K562 (cell line): ENCODE results near the gene CABS1. TPM values are rescaled to one million over a fixed set of nuclear protein-coding genes. Genes with fewer than 3 reads are reported as not detected.

Experiments used
- ATAC-seq: fragments of 200-7000 bp; cut with Tn5 transposase; 3 replicates; pipeline ENCODE4 v1.9.1; 2020; ENCODE audit warnings: moderate library complexity
- BruUV-seq: library from RNA; stranded (reverse); fragments of 400-500 nt; replicated peaks from 2 replicates; lab custom pipeline; 2021; lab: Mats Ljungman, UMichigan
- CTCF ChIA-PET: fragments of 300-600 bp; formaldehyde crosslinking; extraction: SDS; loops from one replicate; lab custom pipeline; 2021; ENCODE audit warnings: low intra/inter-chr PET ratio; lab: Yijun Ruan, JAX
- POLR2A ChIA-PET: fragments of 300-600, 350-650 bp; sonication (Branson Sonifier 250); formaldehyde crosslinking; extraction: SDS; loops from one replicate; lab custom pipeline; 2021; ENCODE audit warnings: antibody characterized with exemption, inconsistent platforms; lab: Yijun Ruan, JAX
- DNase-seq, 4 experiments: peaks; one replicate each; pipeline versions ENCODE4 v3.0.0 to v3.0.0-alpha.2; 2011 to 2018; ENCODE audit warnings: low spot score in 3 of 4, mixed read lengths in 3 of 4; ENCODE audit errors: extremely low read depth in 1 of 4
- FAIRE-seq: peaks from 2 replicates; lab custom pipeline; 2011; peaks lifted over from hg19 to GRCh38; lab: Jason Lieb, UNC
- H2AFZ ChIP-seq: 2 replicates; pipeline ENCODE4 v1.6.0; 2011; ENCODE audit warnings: low read depth, low read length, control low read depth, inconsistent platforms
- H3K27ac ChIP-seq: fragments of 200-600 bp; 3 replicates; pipeline ENCODE4 v1.8.0; 2011; ENCODE audit warnings: low read depth, mild to moderate bottlenecking, control low read depth, inconsistent platforms, low read length, moderate library complexity, mixed read lengths; ENCODE audit errors: extremely low read depth
- H3K27me3 ChIP-seq, 2 experiments: fragments of 300-600 bp in 1 of 2; 2 replicates in 1 of 2; 3 replicates in 1 of 2; pipeline versions ENCODE4 v1.6.0 to v1.8.0; 2011; ENCODE audit warnings: inconsistent platforms in 2 of 2, low read length in 2 of 2, mild to moderate bottlenecking in 1 of 2, mixed read lengths in 1 of 2, moderate library complexity in 1 of 2; ENCODE audit not compliant: control insufficient read depth in 2 of 2, insufficient read depth in 2 of 2
- H3K36me3 ChIP-seq: fragments of 300-600 bp; 3 replicates; pipeline ENCODE4 v1.8.0; 2011; ENCODE audit warnings: mild to moderate bottlenecking, low read length, inconsistent platforms; ENCODE audit not compliant: control insufficient read depth, insufficient read depth
- H3K4me1 ChIP-seq, 2 experiments: fragments of 200-600 bp in 1 of 2; replicated peaks in 1 of 2; 2 replicates in 1 of 2; 3 replicates in 1 of 2; pipeline versions ENCODE4 v1.5.1 to v1.8.0; 2011; ENCODE audit warnings: inconsistent platforms in 2 of 2, low read length in 2 of 2, mild to moderate bottlenecking in 1 of 2, mixed read lengths in 1 of 2, moderate library complexity in 1 of 2; ENCODE audit not compliant: control insufficient read depth in 2 of 2, insufficient read depth in 2 of 2
- H3K4me2 ChIP-seq: 2 replicates; pipeline ENCODE4 v1.6.1; 2011; ENCODE audit warnings: low read length, control low read depth, inconsistent platforms, mixed read lengths; ENCODE audit not compliant: insufficient read depth
- H3K4me3 ChIP-seq: fragments of 200-600 bp; sonication (generic), shearing (Covaris generic); 2 replicates; pipeline ENCODE4 v1.5.1; 2016; ENCODE audit warnings: control low read depth, inconsistent platforms
- H3K79me2 ChIP-seq: fragments of 200-600 bp; 3 replicates; pipeline ENCODE4 v1.8.0; 2011; ENCODE audit warnings: low read length, inconsistent platforms; ENCODE audit not compliant: control insufficient read depth, insufficient read depth
- H3K9ac ChIP-seq, 2 experiments: 2 replicates each; pipeline versions ENCODE4 v1.6.0 to v1.6.1; 2011; ENCODE audit warnings: low read depth in 2 of 2, low read length in 2 of 2, control low read depth in 1 of 2, inconsistent platforms in 1 of 2, mild to moderate bottlenecking in 1 of 2, mixed read lengths in 1 of 2; ENCODE audit not compliant: insufficient read depth in 1 of 2
- H3K9me1 ChIP-seq: one replicate; pipeline ENCODE4 v1.6.0; 2011; ENCODE audit warnings: inconsistent platforms, mild to moderate bottlenecking, low read length, moderate library complexity; ENCODE audit not compliant: control insufficient read depth, insufficient read depth
- H3K9me3 ChIP-seq: replicated peaks from 2 replicates; pipeline ENCODE4 v1.5.1; 2011; ENCODE audit warnings: low read depth, low read length, inconsistent platforms; ENCODE audit not compliant: control insufficient read depth, insufficient read depth
- H4K20me1 ChIP-seq: replicated peaks from 2 replicates; pipeline ENCODE4 v1.6.1; 2011; ENCODE audit warnings: low read length, inconsistent platforms, mixed read lengths; ENCODE audit not compliant: control insufficient read depth, insufficient read depth
- ARID1B ChIP-seq: fragments of 450-650 bp; IDR thresholded peaks from 2 replicates; pipeline ENCODE4 v1.6.1; 2016; ENCODE audit warnings: antibody characterized with exemption, mild to moderate bottlenecking, inconsistent platforms
- ATF7 ChIP-seq: fragments of 450-650 bp; IDR thresholded peaks from 2 replicates; pipeline ENCODE4 v1.7.1; 2014; ENCODE audit warnings: mild to moderate bottlenecking, moderate library complexity
- CHD1 ChIP-seq: fragments of 200-600 bp; sonication (generic); IDR thresholded peaks from one replicate; pipeline ENCODE4 v1.6.1; 2012; ENCODE audit warnings: mild to moderate bottlenecking, moderate library complexity, low read length, inconsistent platforms
- CREM ChIP-seq: IDR thresholded peaks from 2 replicates; pipeline ENCODE4 v1.6.1; 2014; ENCODE audit warnings: antibody characterized with exemption, low read depth
- ELF1 ChIP-seq: fragments of 200-800 bp; sonication (Bioruptor generic); IDR thresholded peaks from 2 replicates; pipeline ENCODE4 v1.6.1; 2016; ENCODE audit warnings: missing genetic modification characterization, missing compliant biosample characterization
- JUNB ChIP-seq: fragments of 450-650 bp; formaldehyde crosslinking; conservative IDR thresholded peaks from 2 replicates; pipeline ENCODE4 v1.4.0; 2020; ENCODE audit warnings: mild to moderate bottlenecking
- SIX5 ChIP-seq, 2 experiments: IDR thresholded peaks; 2 replicates each; pipeline ENCODE4 v1.6.1; 2011; ENCODE audit warnings: low read length in 2 of 2, borderline replicate concordance in 1 of 2, low read depth in 1 of 2, mild to moderate bottlenecking in 1 of 2, moderate library complexity in 1 of 2; ENCODE audit not compliant: insufficient read depth in 1 of 2
- STAT5B ChIP-seq: fragments of 250-450 bp; sonication (Bioruptor Pico); IDR thresholded peaks from 2 replicates; pipeline ENCODE4 v1.8.0; 2021; ENCODE audit warnings: mild to moderate bottlenecking, inconsistent platforms
- TAL1 ChIP-seq: fragments of 450-650 bp; IDR thresholded peaks from 2 replicates; pipeline ENCODE4 v1.6.1; 2016; ENCODE audit warnings: mild to moderate bottlenecking
- ZBTB34 ChIP-seq: fragments of 250-450 bp; sonication (Bioruptor Pico); IDR thresholded peaks from 2 replicates; pipeline ENCODE4 v1.8.0; 2021; ENCODE audit warnings: mild to moderate bottlenecking, moderate library complexity
- ZMIZ1 ChIP-seq, 2 experiments: fragments of 150-350 bp in 1 of 2; IDR thresholded peaks; 2 replicates each; pipeline ENCODE4 v1.6.1; 2012 to 2016; ENCODE audit warnings: low read depth in 2 of 2, low read length in 2 of 2, mild to moderate bottlenecking in 1 of 2, moderate library complexity in 1 of 2
- ZNF184 ChIP-seq: sonication (generic); formaldehyde crosslinking; IDR thresholded peaks from 2 replicates; pipeline ENCODE4 v1.5.0; 2020; ENCODE audit warnings: missing genetic modification reagents
- ZNF23 ChIP-seq: fragments of 250-450 bp; sonication (Bioruptor Pico); IDR thresholded peaks from 2 replicates; pipeline ENCODE4 v1.4.0; 2020; ENCODE audit warnings: mild to moderate bottlenecking
- ZNF592 ChIP-seq: fragments of 450-650 bp; IDR thresholded peaks from 2 replicates; pipeline ENCODE4 v1.6.1; 2017; ENCODE audit warnings: antibody characterized with exemption, mild to moderate bottlenecking
- WGBS: fragments of 100-300 bp; shearing (Covaris generic); methylation state at CpG from one replicate; pipeline ENCODE4 v1.1.6; 2016; ENCODE audit warnings: low coverage, mixed read lengths; ENCODE audit not compliant: insufficient coverage; ENCODE audit errors: missing lambda C conversion rate; 5-methylcytosine and 5-hydroxymethylcytosine counted together
- in situ Hi-C: fragments of 300-500 bp; cut with MboI; formaldehyde crosslinking; loops from 4 replicates; pipeline ENCODE4 v1.15.0; 2018; ENCODE audit warnings: inconsistent platforms, mixed read lengths
- intact Hi-C: fragments of 100-400 bp; cut with micrococcal nuclease; formaldehyde crosslinking; loops from 2 replicates; pipeline ENCODE4 v1.14.2; 2022
- polyA plus RNA-seq, 8 experiments: library from polyadenylated mRNA; depleted of rRNA in 4 of 8; stranded (reverse) in 5 of 8; unstranded in 3 of 8; fragments of >200 nt; fragmentation: Nextera tagmentation in 2 of 8; fragmentation: Illumina TruSeq in 1 of 8; extraction: Ambion mirVana in 2 of 8; extraction: Trizol in 1 of 8; gene quantifications; 2 replicates each; pipeline versions ENCODE4 v1.2.1 to v1.2.3, GENCODE V29; 2011 to 2014; ENCODE audit warnings: inconsistent platforms in 1 of 8, missing spikeins in 1 of 8
- total RNA-seq, 7 experiments: library from RNA; depleted of rRNA in 6 of 7; stranded (reverse); fragments of >200 nt in 6 of 7; fragmentation: Illumina TruSeq in 2 of 7; extraction: Trizol in 2 of 7; gene quantifications; 2 replicates each; pipeline versions ENCODE4 v1.2.1 to v1.2.3, GENCODE V29; 2011 to 2021; ENCODE audit warnings: low replicate concordance in 1 of 7
- TF ChIP-seq, protein P1 (sequence below): fragments of 250-450 bp; sonication (Bioruptor Pico); IDR thresholded peaks from 2 replicates; pipeline ENCODE4 v1.8.0; 2022; ENCODE audit warnings: moderate library complexity, mild to moderate bottlenecking, inconsistent platforms

Gene CABS1
- total and polyA plus RNA-seq, 9 of the 15 experiments (the other 6 are each of a cell fraction or from before 2014, with no cell fraction given) = not detected

- no peak overlapping the region for H2AFZ ChIP-seq
- H3K9me3 ChIP-seq = no peaks in the 10 kb centered on the region; the same call in 1 of the 2 replicates
- DNase-seq = no peak
- in situ Hi-C loops = no loop called here
- H3K9ac ChIP-seq = no peak overlapping the region
- no peak overlapping the region for H3K27ac ChIP-seq
- no peaks in the 10 kb centered on the region for H3K79me2 ChIP-seq
- BruUV-seq = no TSS peak
- FAIRE-seq = no peak
- WGBS = 0% methylated on average over 4 of the region's 4 CpGs
- H3K27me3 ChIP-seq = no peaks in the 10 kb centered on the region
- ChIA-PET CTCF (no interaction called here), POLR2A (no interaction called here)
- ATAC-seq = no peak
- TF ChIP-seq CHD1 (no peak), ELF1 (tag) (no peak), CREM (no peak), ZNF23 (CRISPR knock-in tag) (no peak), STAT5B (CRISPR knock-in tag) (no peak), ARID1B (no peak), ZNF184 (CRISPR knock-in tag) (no peak), ATF7 (no peak), JUNB (no peak), ZBTB34 (CRISPR knock-in tag) (no peak), SIX5 (IDR thresholded peaks at IDR 0.05; ENCODE audit: borderline replicate concordance in 1 of 2, insufficient read depth in 1 of 2, low read depth in 1 of 2, low read length in 2 of 2) (no peak), TAL1 (no peak), ZMIZ1 (IDR thresholded peaks at IDR 0.05; ENCODE audit: low read depth in 2 of 2, low read length in 2 of 2) (no peak), ZNF592 (no peak)
- TF ChIP-seq, protein P1, sequence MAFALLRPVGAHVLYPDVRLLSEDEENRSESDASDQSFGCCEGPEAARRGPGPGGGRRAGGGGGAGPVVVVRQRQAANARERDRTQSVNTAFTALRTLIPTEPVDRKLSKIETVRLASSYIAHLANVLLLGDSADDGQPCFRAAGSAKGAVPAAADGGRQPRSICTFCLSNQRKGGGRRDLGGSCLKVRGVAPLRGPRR (CRISPR knock-in tag) = no peak
- no peak overlapping the region for H3K4me2 ChIP-seq
- H4K20me1 ChIP-seq = no peaks in the 10 kb centered on the region
- intact Hi-C loops = no loop called here
- H3K36me3 ChIP-seq = no peaks in the 10 kb centered on the region
- H3K4me3 ChIP-seq = no peak overlapping the region
- no peaks in the 10 kb centered on the region for H3K9me1 ChIP-seq
- no peaks in the 10 kb centered on the region for H3K4me1 ChIP-seq
Observed at GRCh38 chr4:70300215-70300614, 34.6 kb upstream of the CABS1 start.
